Melanocyte of skin (primary cell): Measurements from ENCODE around the gene DNAJB2. TPM values are rescaled to one million over a fixed set of nuclear protein-coding genes. Genes with fewer than 3 reads are reported as not detected.

Experiments
- small RNA-seq, 2 donors: library from RNA; depleted of rRNA; stranded (forward); fragments of <200 nt; gene quantifications; one replicate each; pipeline ENCODE3, GENCODE V24; 2012
- total RNA-seq, 2 donors: library from RNA; depleted of rRNA; stranded (reverse); fragments of >200 nt; gene quantifications; 2 replicates each; pipeline ENCODE4 v1.2.3, GENCODE V29; 2012

The DNAJB2 gene
- 10 to 100 TPM; 25.3 to 37.9 TPM for total RNA-seq

DNA sequence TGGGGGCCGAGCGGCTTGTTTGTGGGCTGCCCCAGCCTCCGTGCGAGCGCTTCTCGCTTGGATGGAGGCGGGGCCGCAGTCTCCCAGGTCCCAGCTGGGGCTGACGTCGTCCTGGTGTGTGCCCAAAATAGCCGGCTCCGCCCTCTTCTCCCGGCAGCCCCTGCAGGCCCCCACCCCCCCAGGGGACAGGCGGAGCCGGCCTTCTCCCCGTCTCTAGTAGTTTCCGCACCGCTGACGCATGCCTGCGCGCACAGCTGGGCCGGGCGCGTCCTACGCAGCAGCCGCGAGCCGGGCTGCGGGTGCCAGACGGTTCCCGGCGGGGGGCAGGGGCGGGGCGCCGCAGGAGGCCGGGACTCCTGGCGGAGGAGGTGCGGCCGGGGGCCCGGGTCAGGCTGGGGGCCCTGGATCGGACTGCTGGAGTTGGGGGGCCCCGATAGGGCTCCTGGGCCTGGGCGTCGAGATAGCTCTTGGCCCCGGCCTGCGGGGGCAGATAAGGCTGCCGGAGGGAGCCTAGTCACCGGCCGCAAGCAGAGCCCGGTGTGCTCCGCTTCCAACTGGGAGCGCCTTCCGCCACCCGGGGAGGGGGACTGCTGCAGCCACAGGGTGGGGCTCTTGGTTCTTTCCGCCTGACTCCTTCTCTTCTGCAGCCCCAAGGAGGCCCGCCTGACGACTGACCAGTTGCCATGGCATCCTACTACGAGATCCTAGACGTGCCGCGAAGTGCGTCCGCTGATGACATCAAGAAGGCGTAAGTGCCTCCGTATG, at the start of gene DNAJB2:
DNAJB2 (plus strand) TSS at position 216 of the 765 bp plus-strand sequence; CDS start at position 684, 468 bp downstream.

GRCh38 chr2:219245148-219245898, 33.8 kb upstream of the DNAJB2 start, which contains the start of the genes GLB1L and STK16:
GLB1L (minus strand) TSS chr2:219245444; CDS start chr2:219243573, 1,871 bp downstream.
STK16 (plus strand) TSS chr2:219245479; CDS start chr2:219246000, 521 bp downstream.

DNA sequence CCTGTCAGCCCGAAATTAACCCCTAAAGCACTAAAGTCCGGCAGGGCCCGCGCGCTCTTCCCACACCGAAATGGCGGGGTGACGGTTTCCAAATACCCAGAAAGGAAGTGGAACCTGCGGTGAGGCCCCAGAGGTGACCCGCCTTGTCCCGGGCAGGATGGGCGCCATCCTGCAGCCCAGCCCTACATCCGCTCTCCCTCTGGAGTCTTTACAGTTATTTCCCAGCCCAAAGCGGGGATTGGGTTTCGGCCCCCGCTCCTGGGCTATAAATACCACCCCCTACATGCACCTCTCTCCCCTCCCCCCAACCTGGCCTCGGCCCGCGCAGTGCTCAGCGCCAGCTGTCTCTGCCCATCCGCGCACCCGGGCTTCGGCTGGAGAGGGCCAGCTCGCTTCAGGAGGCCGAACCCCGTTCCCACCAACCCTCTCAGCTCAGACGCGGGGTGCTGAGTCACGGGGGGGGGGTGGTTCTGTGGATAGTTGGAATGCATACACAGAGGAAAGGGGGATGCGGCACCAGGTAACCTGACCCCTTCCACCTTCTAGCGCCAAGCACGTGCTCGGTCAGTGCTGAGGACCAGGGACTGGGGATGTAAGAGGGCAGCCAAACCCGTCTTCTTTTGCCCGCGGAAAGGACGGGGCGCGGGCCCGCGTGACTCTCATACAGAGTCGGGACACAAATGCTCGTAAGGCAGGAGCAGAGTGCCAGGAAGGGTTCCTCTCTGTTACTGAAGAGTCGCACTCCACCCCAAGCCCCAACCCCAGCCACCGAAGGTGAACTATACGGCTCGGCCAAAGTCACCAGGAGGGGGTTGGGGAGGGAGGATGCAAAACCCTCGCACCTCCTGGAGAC, 26.0 kb upstream of the DNAJB2 start, which contains the start of gene TUBA4B:
TUBA4B (plus strand) TSS at position 344 of the 853 bp plus-strand sequence; CDS start at position 509, 165 bp downstream.

GRCh38 chr2:219253753-219254589, 25.2 kb upstream of the DNAJB2 start, which contains the start of gene TUBA4A:
TUBA4A (minus strand) TSS chr2:219253918; CDS start chr2:219253858, 60 bp downstream.

DNA sequence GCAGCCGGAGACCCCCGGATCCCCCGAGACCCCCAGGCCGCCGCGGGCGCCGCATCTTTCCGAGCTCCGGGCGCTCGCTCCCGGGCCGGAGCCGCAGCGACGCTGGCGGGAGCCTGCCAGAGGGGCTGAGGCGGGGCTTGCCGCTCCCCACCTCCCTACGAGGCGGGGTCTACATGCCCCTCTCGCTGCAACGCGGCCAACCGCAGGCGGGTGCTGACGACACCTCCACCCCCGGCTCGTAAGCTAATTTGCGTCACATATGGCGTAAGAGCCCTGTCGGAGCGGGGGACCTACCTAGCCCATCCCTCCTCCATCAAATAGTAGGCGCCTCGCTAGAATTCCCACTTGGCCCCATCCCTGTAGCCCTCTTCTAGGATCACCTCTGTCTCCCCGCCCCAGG, 30.1 kb downstream of the DNAJB2 start, which contains the start of gene PTPRN:
PTPRN (minus strand) TSS at position 124 of the 400 bp plus-strand sequence; CDS start at position 55, 69 bp downstream.

GRCh38 chr2:219332542-219332941, 53.4 kb downstream of the DNAJB2 start, which contains the start of gene RESP18:
RESP18 (minus strand) TSS chr2:219332744.

Small RNAs within 50 kb of the gene (small RNA-seq; reads per million reads assigned to genes)
- gene MIR153-1: 0 to 0.13 reads per million in 2 donors

Other genes starting within 250 kb of the DNAJB2 start
- under 1 TPM in 1 of 2 donors, not detected in 1; 0.34 TPM for gene CFAP65, start 237.8 kb upstream of the DNAJB2 start, total RNA-seq
- gene IHH, start 218.4 kb upstream of the DNAJB2 start, total RNA-seq: under 1 TPM in 1 of 2 donors, not detected in 1; 0.34 TPM
- 10 to 100 TPM; 26.8 to 29.6 TPM for gene NHEJ1, start 118.6 kb upstream of the DNAJB2 start, total RNA-seq
- gene SLC23A3, start 109.3 kb upstream of the DNAJB2 start, total RNA-seq: 1 to 10 TPM in 1 of 2 donors, under 1 TPM in 1; 1.00 to 1.4 TPM
- 10 to 100 TPM; 26.6 to 27.9 TPM for gene CNPPD1, start 102.4 kb upstream of the DNAJB2 start, total RNA-seq
- gene RETREG2, start 101.1 kb upstream of the DNAJB2 start, total RNA-seq: 10 to 100 TPM; 64.6 to 99.8 TPM
- 10 to 100 TPM; 13.7 to 24.8 TPM for gene ZFAND2B, start 72.6 kb upstream of the DNAJB2 start, total RNA-seq
- gene ABCB6, start 60.4 kb upstream of the DNAJB2 start, total RNA-seq: 10 to 100 TPM; 44.7 to 90.9 TPM
- 10 to 100 TPM; 54.7 to 63.6 TPM for gene ATG9A, start 49.7 kb upstream of the DNAJB2 start, total RNA-seq
- 10 to 100 TPM; 12.7 to 22.0 TPM for gene ANKZF1, start 49.6 kb upstream of the DNAJB2 start, total RNA-seq
- 10 to 100 TPM; 16.0 to 16.2 TPM for gene GLB1L, start 33.9 kb upstream of the DNAJB2 start, total RNA-seq
- gene STK16, start 33.9 kb upstream of the DNAJB2 start, total RNA-seq: 10 to 100 TPM; 23.3 to 36.5 TPM
- gene TUBA4B, start 26.1 kb upstream of the DNAJB2 start, total RNA-seq: not detected
- 1 to 10 TPM; 2.1 to 3.0 TPM for gene TUBA4A, start 25.4 kb upstream of the DNAJB2 start, total RNA-seq
- 1 to 10 TPM in 1 of 2 donors, under 1 TPM in 1; 0.33 to 1.0 TPM for gene PTPRN, start 30.0 kb downstream of the DNAJB2 start, total RNA-seq
- not detected for gene RESP18, start 53.4 kb downstream of the DNAJB2 start, total RNA-seq
- 10 to 100 TPM; 70.2 to 72.6 TPM for gene DNPEP, start 108.5 kb downstream of the DNAJB2 start, total RNA-seq
- gene DES, start 139.0 kb downstream of the DNAJB2 start, total RNA-seq: not detected
- gene SPEG, start 155.5 kb downstream of the DNAJB2 start, total RNA-seq: under 1 TPM; under 0.01 to 0.33 TPM
- gene GMPPA, start 219.5 kb downstream of the DNAJB2 start, total RNA-seq: 10 to 100 TPM; 36.8 to 58.3 TPM
- not detected for gene ASIC4, start 235.1 kb downstream of the DNAJB2 start, total RNA-seq